IMR-90 (cell line): Measurements from ENCODE around the gene HEXD. TPM values are rescaled to one million over a fixed set of nuclear protein-coding genes. Genes with fewer than 3 reads are reported as not detected.

Experiments
- ATAC-seq: fragments of 200-7000 bp; cut with Tn5 transposase; 2 replicates; pipeline ENCODE4 v1.9.1; 2020; ENCODE audit warnings: low read depth, mild to moderate bottlenecking, moderate library complexity
- BruUV-seq: library from RNA; stranded (reverse); fragments of 400-500 nt; replicated peaks from 2 replicates; lab custom pipeline; 2021; lab: Mats Ljungman, UMichigan
- CTCF ChIA-PET: fragments of 300-600 bp; formaldehyde crosslinking; extraction: SDS; loops from one replicate; lab custom pipeline; 2021; ENCODE audit warnings: antibody characterized with exemption; lab: Yijun Ruan, JAX
- POLR2A ChIA-PET: fragments of 300-600 bp; sonication (Branson Sonifier 250); formaldehyde crosslinking; loops from one replicate; lab custom pipeline; 2022; ENCODE audit warnings: antibody characterized with exemption; ENCODE audit not compliant: unreplicated experiment; lab: Charles Lee
- DNase-seq: peaks from one replicate; pipeline ENCODE4 v3.0.0; 2013
- H2AFZ ChIP-seq: replicated peaks from 2 replicates; pipeline ENCODE3; 2013; ENCODE audit warnings: low read length, mild to moderate bottlenecking; ENCODE audit not compliant: poor library complexity
- H2AK5ac ChIP-seq: 2 replicates; pipeline ENCODE4 v1.6.1; 2013; ENCODE audit warnings: low read depth, low read length, inconsistent platforms
- H2AK9ac ChIP-seq: replicated peaks from 2 replicates; pipeline ENCODE3; 2013; ENCODE audit warnings: mild to moderate bottlenecking, low read depth, low read length, moderate library complexity; ENCODE audit not compliant: poor library complexity
- H2BK120ac ChIP-seq: 2 replicates; pipeline ENCODE4 v1.6.1; 2013; ENCODE audit warnings: low read depth, low read length, inconsistent platforms
- H2BK15ac ChIP-seq: 3 replicates; pipeline ENCODE4 v1.6.1; 2013; ENCODE audit warnings: low read depth, low read length, inconsistent platforms
- H2BK20ac ChIP-seq: 2 replicates; pipeline ENCODE4 v1.6.1; 2013; ENCODE audit warnings: low read depth, mild to moderate bottlenecking, inconsistent platforms, low read length, moderate library complexity
- H2BK5ac ChIP-seq: 2 replicates; pipeline ENCODE4 v1.6.1; 2013; ENCODE audit warnings: mild to moderate bottlenecking, low read depth, low read length, inconsistent platforms; ENCODE audit not compliant: poor library complexity, severe bottlenecking
- H3K14ac ChIP-seq: replicated peaks from 2 replicates; pipeline ENCODE4 v1.6.1; 2013; ENCODE audit warnings: low read depth, low read length, inconsistent platforms
- H3K18ac ChIP-seq: 2 replicates; pipeline ENCODE4 v1.6.1; 2013; ENCODE audit warnings: low read depth, low read length, control low read depth
- H3K23ac ChIP-seq: 2 replicates; pipeline ENCODE4 v1.6.1; 2013; ENCODE audit warnings: low read depth, low read length, inconsistent platforms
- H3K27ac ChIP-seq: 2 replicates; pipeline ENCODE4 v1.5.1; 2013; ENCODE audit warnings: mild to moderate bottlenecking, control low read depth, low read length; ENCODE audit not compliant: insufficient read depth
- H3K27me3 ChIP-seq: 2 replicates; pipeline ENCODE4 v1.6.1; 2013; ENCODE audit warnings: low read length; ENCODE audit not compliant: control insufficient read depth, insufficient read depth
- H3K36me3 ChIP-seq: 2 replicates; pipeline ENCODE4 v1.6.1; 2013; ENCODE audit warnings: low read length, mixed read lengths; ENCODE audit not compliant: control insufficient read depth, insufficient read depth
- H3K4ac ChIP-seq: 2 replicates; pipeline ENCODE4 v1.6.1; 2013; ENCODE audit warnings: low read depth, low read length, inconsistent platforms
- H3K4me1 ChIP-seq: 2 replicates; pipeline ENCODE4 v1.6.1; 2013; ENCODE audit warnings: low read length, mixed read lengths; ENCODE audit not compliant: control insufficient read depth, insufficient read depth
- H3K4me2 ChIP-seq: 2 replicates; pipeline ENCODE4 v1.6.1; 2013; ENCODE audit warnings: low read depth, mild to moderate bottlenecking, control low read depth, low read length, moderate library complexity
- H3K4me3 ChIP-seq: 2 replicates; pipeline ENCODE4 v1.5.1; 2013; ENCODE audit warnings: low read depth, mild to moderate bottlenecking, control low read depth, low read length, moderate library complexity; ENCODE audit not compliant: insufficient read depth
- H3K56ac ChIP-seq: 2 replicates; pipeline ENCODE4 v1.6.1; 2013; ENCODE audit warnings: low read length, inconsistent platforms; ENCODE audit not compliant: insufficient read depth; ENCODE audit errors: extremely low read depth
- H3K79me1 ChIP-seq, 2 experiments: 2 replicates each; pipeline ENCODE4 v1.6.1; 2013; ENCODE audit warnings: low read length in 2 of 2, inconsistent platforms in 1 of 2, low read depth in 1 of 2
- H3K9ac ChIP-seq: 2 replicates; pipeline ENCODE4 v1.6.1; 2013; ENCODE audit warnings: low read depth, low read length, control low read depth
- H3K9me1 ChIP-seq: 2 replicates; pipeline ENCODE4 v1.6.1; 2013; ENCODE audit warnings: low read length, inconsistent platforms; ENCODE audit not compliant: insufficient read depth
- H3K9me3 ChIP-seq: 2 replicates; pipeline ENCODE4 v1.6.1; 2013; ENCODE audit warnings: low read length; ENCODE audit not compliant: control insufficient read depth, insufficient read depth
- H4K20me1 ChIP-seq: 2 replicates; pipeline ENCODE4 v1.6.1; 2013; ENCODE audit warnings: low read length, inconsistent platforms; ENCODE audit not compliant: insufficient read depth
- H4K5ac ChIP-seq: 2 replicates; pipeline ENCODE4 v1.6.1; 2013; ENCODE audit warnings: mild to moderate bottlenecking, low read depth, low read length, control low read depth
- H4K8ac ChIP-seq, 2 experiments: 2 replicates each; pipeline ENCODE4 v1.6.1; 2013; ENCODE audit warnings: low read depth in 2 of 2, low read length in 2 of 2, control low read depth in 1 of 2, inconsistent platforms in 1 of 2
- H4K91ac ChIP-seq: 2 replicates; pipeline ENCODE4 v1.6.1; 2013; ENCODE audit warnings: low read depth, low read length, inconsistent platforms; ENCODE audit not compliant: insufficient read depth
- BHLHE40 ChIP-seq: fragments of 150-350 bp; IDR thresholded peaks from 2 replicates; pipeline ENCODE4 v1.6.1; 2016; ENCODE audit warnings: mild to moderate bottlenecking, low read depth, low read length
- CHD1 ChIP-seq: IDR thresholded peaks from 2 replicates; pipeline ENCODE4 v1.6.1; 2012; ENCODE audit warnings: low read depth, low read length, improper control_type of control experiment
- MAFK ChIP-seq: IDR thresholded peaks from 2 replicates; pipeline ENCODE4 v1.6.1; 2012; ENCODE audit warnings: low read depth, low read length, improper control_type of control experiment
- MAZ ChIP-seq: IDR thresholded peaks from 2 replicates; pipeline ENCODE4 v1.6.1; 2012; ENCODE audit warnings: low read depth, mild to moderate bottlenecking, low read length, improper control_type of control experiment, moderate library complexity, borderline replicate concordance
- MXI1 ChIP-seq: IDR thresholded peaks from 2 replicates; pipeline ENCODE4 v1.6.1; 2012; ENCODE audit warnings: low read depth, mild to moderate bottlenecking, low read length, moderate library complexity, borderline replicate concordance
- NFE2L2 ChIP-seq: fragments of 150-350 bp; IDR thresholded peaks from 2 replicates; pipeline ENCODE4 v1.6.1; 2016; ENCODE audit warnings: low read depth, mild to moderate bottlenecking, low read length
- POLR2A ChIP-seq: IDR thresholded peaks from 2 replicates; pipeline ENCODE4 v1.6.1; 2012; ENCODE audit warnings: mild to moderate bottlenecking, low read depth, low read length
- WGBS, 2 experiments: methylation state at CpG; one replicate each; pipeline versions ENCODE4 v1.1.5 to v1.1.7; 2013; ENCODE audit warnings: missing lambda C conversion rate in 2 of 2; ENCODE audit not compliant: insufficient read length in 1 of 2; ENCODE audit errors: extremely low coverage in 2 of 2; 5-methylcytosine and 5-hydroxymethylcytosine counted together
- dilution Hi-C: fragments of 300-500 bp; cut with HindIII; formaldehyde crosslinking; loops from one replicate; pipeline ENCODE4 v1.14.3; 2018; ENCODE audit warnings: low sequenced_read_pairs; ENCODE audit not compliant: unreplicated experiment
- in situ Hi-C: fragments of 300-500 bp; cut with MboI; formaldehyde crosslinking; loops from 3 replicates; pipeline ENCODE4 v1.14.3; 2019; ENCODE audit warnings: low sequenced_read_pairs, inconsistent platforms, mixed read lengths
- intact Hi-C: fragments of 100-400 bp; cut with micrococcal nuclease; formaldehyde crosslinking; loops from 2 replicates; pipeline ENCODE4 v1.10.0; 2022
- polyA plus RNA-seq, 3 experiments: library from polyadenylated mRNA; depleted of rRNA; stranded (reverse); fragments of >200 nt; gene quantifications; 2 replicates each; pipeline ENCODE4 v1.2.3, GENCODE V29; 2012; ENCODE audit warnings: low replicate concordance in 1 of 3
- total RNA-seq: library from RNA; depleted of rRNA; stranded (reverse); fragments of >200 nt; gene quantifications from 2 replicates; pipeline ENCODE4 v1.2.3, GENCODE V29; 2012

Gene HEXD
- total and polyA plus RNA-seq, 2 of the 4 experiments (the other 2 are of a cell fraction), result 3.8 to 9.5 TPM

GRCh38 chr17:82468692-82469091, 50.5 kb downstream of the HEXD start:
- Histone ChIP-seq H3K4me3 (no peak overlapping the region), H2AK5ac (no peak overlapping the region), H3K9ac (no peak overlapping the region), H3K4me2 (no peak overlapping the region), H3K27ac (no peak overlapping the region), H2BK20ac (no peak overlapping the region), H3K4ac (no peak overlapping the region), H4K8ac (no peak overlapping the region), H2BK5ac (no peak overlapping the region), H3K56ac (no peak overlapping the region), H3K9me3 (no peaks in the 10 kb centered on the region), H3K14ac (no peak overlapping the region), H2BK15ac (no peak overlapping the region), H3K4me1 (no peaks in the 10 kb centered on the region), H4K20me1 (no peaks in the 10 kb centered on the region), H3K79me1 (peaks cover 4 to 7% of the 10 kb centered on the region in 2 experiments; a peak in 2 of 4 replicates), H2AFZ (no peak overlapping the region), H3K9me1 (peaks cover 3% of the 10 kb centered on the region; the same call in 1 of the 2 replicates), H4K5ac (no peak overlapping the region), H2AK9ac (no peak overlapping the region), H4K91ac (no peak overlapping the region), H3K23ac (no peak overlapping the region), H2BK120ac (no peak overlapping the region), H3K36me3 (peaks cover 44% of the 10 kb centered on the region), H3K18ac (no peak overlapping the region), H3K27me3 (no peaks in the 10 kb centered on the region)
- peak; percentile 21 for DNase-seq
- no TSS peak for BruUV-seq
- ATAC-seq, result no peak; the same call in 1 of the 2 replicates
- dilution Hi-C loops, result no loop called here
- ChIA-PET CTCF (no interaction called here), POLR2A (no interaction called here)
- in situ Hi-C loops, result no loop called here
- intact Hi-C loops, result no loop called here
- WGBS, 2 experiments, result 100% methylated on average over 4 of the region's 7 CpGs; no CpG with 5 or more reads in 1 of the 2 experiments
- TF ChIP-seq BHLHE40 (no peak), POLR2A (no peak), MAFK (no peak), MXI1 (no peak), MAZ (no peak), CHD1 (no peak), NFE2L2 (no peak)
